ENCODE measurements around the gene FRMD5. TPM values are rescaled to one million over a fixed set of nuclear protein-coding genes. Genes with fewer than 3 reads are reported as not detected.
A peak's percentile ranks its signal among the peaks of the same experiment; 100 is the strongest.

Gene FRMD5
- total RNA-seq, 1 donor from 2014 or later: 0.12 TPM

DNA sequence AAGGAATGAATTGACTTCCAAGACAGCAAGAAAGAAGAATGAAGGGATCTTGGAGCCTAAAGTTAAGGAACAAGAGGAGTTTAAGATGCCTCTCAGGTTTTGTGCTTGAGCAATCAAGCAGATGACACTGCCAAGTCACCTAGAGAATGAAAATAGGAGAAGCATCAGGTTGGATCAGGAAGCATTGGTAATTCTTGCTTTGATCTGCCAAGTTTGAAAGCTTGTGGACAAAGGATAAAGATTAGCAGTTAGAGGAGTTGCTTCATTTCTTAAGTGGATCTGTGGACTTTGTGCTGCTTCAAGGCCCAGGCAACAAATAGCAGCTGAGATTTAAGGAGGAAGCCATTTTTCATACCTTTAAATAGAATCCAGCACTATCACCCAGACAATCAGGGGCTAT, 35.6 kb downstream of the FRMD5 start:
- H3K4me1 ChIP-seq: no peaks in the 10 kb centered on the region
- no peak overlapping the region for H3K27ac ChIP-seq
- intact Hi-C loops (cut with DNase I): no loop called here
- ATAC-seq: no peak
- H3K36me3 ChIP-seq: no peaks in the 10 kb centered on the region
- no peak overlapping the region for H3K4me3 ChIP-seq
- no peaks in the 10 kb centered on the region for H3K9me3 ChIP-seq
- TF ChIP-seq, protein P1, sequence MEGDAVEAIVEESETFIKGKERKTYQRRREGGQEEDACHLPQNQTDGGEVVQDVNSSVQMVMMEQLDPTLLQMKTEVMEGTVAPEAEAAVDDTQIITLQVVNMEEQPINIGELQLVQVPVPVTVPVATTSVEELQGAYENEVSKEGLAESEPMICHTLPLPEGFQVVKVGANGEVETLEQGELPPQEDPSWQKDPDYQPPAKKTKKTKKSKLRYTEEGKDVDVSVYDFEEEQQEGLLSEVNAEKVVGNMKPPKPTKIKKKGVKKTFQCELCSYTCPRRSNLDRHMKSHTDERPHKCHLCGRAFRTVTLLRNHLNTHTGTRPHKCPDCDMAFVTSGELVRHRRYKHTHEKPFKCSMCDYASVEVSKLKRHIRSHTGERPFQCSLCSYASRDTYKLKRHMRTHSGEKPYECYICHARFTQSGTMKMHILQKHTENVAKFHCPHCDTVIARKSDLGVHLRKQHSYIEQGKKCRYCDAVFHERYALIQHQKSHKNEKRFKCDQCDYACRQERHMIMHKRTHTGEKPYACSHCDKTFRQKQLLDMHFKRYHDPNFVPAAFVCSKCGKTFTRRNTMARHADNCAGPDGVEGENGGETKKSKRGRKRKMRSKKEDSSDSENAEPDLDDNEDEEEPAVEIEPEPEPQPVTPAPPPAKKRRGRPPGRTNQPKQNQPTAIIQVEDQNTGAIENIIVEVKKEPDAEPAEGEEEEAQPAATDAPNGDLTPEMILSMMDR (IDR thresholded peaks at IDR 0.05): no peak
- no peaks in the 10 kb centered on the region for H3K27me3 ChIP-seq (ENCODE audit: low read depth)
- no peak for DNase-seq

DNA sequence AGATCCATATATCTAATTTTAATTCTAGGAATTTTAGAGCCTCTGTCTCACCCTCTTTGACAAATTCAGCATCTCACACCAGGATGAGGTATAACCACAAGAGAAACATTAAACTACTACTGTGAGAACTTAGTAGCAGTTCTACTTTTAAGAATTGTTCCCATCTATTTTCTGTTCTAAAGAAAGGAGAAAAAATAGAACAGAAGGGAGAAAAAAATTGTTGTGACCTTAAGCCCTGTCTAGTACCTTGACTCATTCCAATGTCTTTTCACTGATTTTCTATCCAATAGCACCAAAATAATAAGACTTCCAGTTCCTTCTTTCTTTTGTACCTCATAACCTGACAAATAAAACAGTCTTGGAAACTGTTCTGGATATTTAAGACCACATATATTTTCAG, 37.0 kb downstream of the FRMD5 start:
- H3K27me3 ChIP-seq (ENCODE audit: low read depth): no peaks in the 10 kb centered on the region
- H3K4me1 ChIP-seq: no peaks in the 10 kb centered on the region
- intact Hi-C loops (cut with DNase I): no loop called here
- TF ChIP-seq, protein P1 (IDR thresholded peaks at IDR 0.05): no peak
- H3K27ac ChIP-seq: no peak overlapping the region
- H3K9me3 ChIP-seq: no peaks in the 10 kb centered on the region
- H3K4me3 ChIP-seq: no peak overlapping the region
- ATAC-seq (no peak), DNase-seq (no peak)
- no peaks in the 10 kb centered on the region for H3K36me3 ChIP-seq

DNA sequence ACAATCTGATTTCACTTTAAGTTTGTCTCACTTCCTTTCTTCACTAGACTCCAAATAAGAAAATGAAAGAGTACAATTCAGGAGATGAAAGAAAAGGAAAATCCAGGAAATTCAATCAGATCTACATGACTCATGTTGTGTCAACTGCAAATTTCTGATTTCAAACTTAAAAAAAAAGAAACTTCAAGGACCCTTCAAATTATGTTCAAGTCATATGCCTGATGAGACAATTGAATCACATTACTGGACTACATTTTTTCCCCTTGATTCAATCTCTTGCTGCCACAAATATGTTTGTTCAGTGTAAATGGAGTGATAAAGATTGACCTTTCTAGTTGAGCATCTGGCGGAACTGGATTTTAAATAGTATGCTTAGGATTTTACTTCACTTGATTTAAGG, 37.4 kb downstream of the FRMD5 start:
- H3K36me3 ChIP-seq: no peaks in the 10 kb centered on the region
- no peaks in the 10 kb centered on the region for H3K27me3 ChIP-seq (ENCODE audit: low read depth)
- no peak overlapping the region for H3K4me3 ChIP-seq
- no peaks in the 10 kb centered on the region for H3K9me3 ChIP-seq
- DNase-seq (no peak), ATAC-seq (peak; percentile 69 to 93)
- H3K27ac ChIP-seq: no peak overlapping the region
- H3K4me1 ChIP-seq: no peaks in the 10 kb centered on the region
- intact Hi-C loops (cut with DNase I): no loop called here
- TF ChIP-seq, protein P1 (IDR thresholded peaks at IDR 0.05): no peak

DNA sequence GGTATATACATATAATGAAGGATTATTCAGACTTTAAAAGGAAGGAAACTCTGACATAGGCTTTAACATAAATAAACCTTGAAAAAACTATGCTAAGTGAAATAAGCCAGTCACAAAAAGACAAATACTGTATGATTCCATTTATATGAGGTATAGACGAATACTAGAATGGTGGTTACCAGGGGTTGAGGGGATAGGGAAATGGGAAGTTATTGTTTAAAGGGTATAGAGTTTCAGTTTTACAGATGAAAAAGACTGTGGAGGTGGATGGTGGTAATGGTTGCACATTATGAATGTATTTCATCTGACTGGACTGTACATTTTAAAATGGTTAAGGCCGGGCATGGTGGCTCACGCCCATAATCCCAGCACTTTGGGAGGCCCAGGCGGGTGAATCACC, 41.7 kb downstream of the FRMD5 start:
- Histone ChIP-seq H3K27ac (no peak overlapping the region), H3K36me3 (no peaks in the 10 kb centered on the region), H3K9me3 (no peaks in the 10 kb centered on the region), H3K4me3 (no peak overlapping the region), H3K27me3 (ENCODE audit: low read depth) (no peaks in the 10 kb centered on the region), H3K4me1 (no peaks in the 10 kb centered on the region)
- TF ChIP-seq, protein P1 (IDR thresholded peaks at IDR 0.05): no peak
- DNase-seq (no peak), ATAC-seq (no peak)
- intact Hi-C loops (cut with DNase I): no loop called here

DNA sequence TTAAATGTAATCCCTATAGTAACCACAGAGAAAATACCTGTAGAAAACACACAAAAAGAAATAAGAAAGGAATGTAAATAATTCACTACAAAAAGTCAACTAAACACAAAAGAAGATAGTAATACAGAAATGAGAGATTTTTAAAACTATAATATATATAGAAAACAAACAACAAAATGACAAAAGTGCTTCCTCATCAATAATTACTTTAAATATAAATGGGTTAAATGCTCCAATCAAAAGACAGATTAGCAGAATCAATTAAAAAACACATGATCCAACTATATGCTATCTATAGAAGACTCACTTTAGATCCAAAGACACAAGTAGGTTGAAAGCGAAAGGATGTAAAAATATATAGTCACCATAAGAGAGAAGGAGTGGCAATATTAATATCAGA, 45.8 kb downstream of the FRMD5 start:
- Histone ChIP-seq H3K36me3 (no peaks in the 10 kb centered on the region), H3K27me3 (ENCODE audit: low read depth) (no peaks in the 10 kb centered on the region), H3K9me3 (no peaks in the 10 kb centered on the region), H3K27ac (no peak overlapping the region), H3K4me1 (no peaks in the 10 kb centered on the region), H3K4me3 (no peak overlapping the region)
- TF ChIP-seq, protein P1 (IDR thresholded peaks at IDR 0.05): no peak
- intact Hi-C loops (cut with DNase I): no loop called here
- DNase-seq (no peak), ATAC-seq (no peak)

DNA sequence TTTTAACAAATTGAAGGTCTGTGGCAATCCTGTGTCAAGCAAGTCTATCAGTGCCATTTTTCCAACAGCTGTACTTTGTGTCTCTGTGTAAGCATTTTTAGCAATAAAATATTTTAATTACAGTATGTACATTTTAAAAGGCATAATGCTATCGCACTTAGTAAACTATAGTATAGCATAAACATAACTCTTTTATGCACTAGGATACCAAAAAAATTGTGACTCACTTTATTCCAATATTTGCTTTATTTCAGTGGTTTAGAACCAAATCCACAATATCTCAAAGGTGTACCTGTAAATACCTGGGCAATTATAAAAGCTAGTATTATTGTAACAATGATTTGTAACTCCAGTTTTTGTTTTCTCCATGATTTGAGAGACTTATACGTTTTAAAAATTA, 46.5 kb downstream of the FRMD5 start:
- Histone ChIP-seq H3K4me1 (no peaks in the 10 kb centered on the region), H3K4me3 (no peak overlapping the region), H3K36me3 (no peaks in the 10 kb centered on the region), H3K27ac (no peak overlapping the region), H3K27me3 (ENCODE audit: low read depth) (no peaks in the 10 kb centered on the region), H3K9me3 (no peaks in the 10 kb centered on the region)
- TF ChIP-seq, protein P1 (IDR thresholded peaks at IDR 0.05): no peak
- no peak for DNase-seq
- intact Hi-C loops (cut with DNase I): no loop called here
- ATAC-seq: no peak

All from lower lobe of right lung (tissue), 2 donors.